Esophagus squamous epithelium (tissue), 4 donors: Measurements from ENCODE around the gene UBAP1L.
A peak's percentile ranks its signal among the peaks of the same experiment; 100 is the strongest.

Experiments
- CTCF ChIP-seq, 6 experiments: fragments of 450-650 bp in 4 of 6; fragments of 200-600 bp in 2 of 6; sonication (generic) in 2 of 6; IDR thresholded peaks; one replicate each; pipeline ENCODE4 v1.5.1; 2016 to 2019; ENCODE audit warnings: antibody characterized with exemption in 6 of 6, mild to moderate bottlenecking in 4 of 6, moderate library complexity in 4 of 6
- POLR2A ChIP-seq, 4 donors: fragments of 450-650 bp; IDR thresholded peaks; one replicate each; pipeline ENCODE4 v1.6.1; 2017; ENCODE audit warnings: antibody characterized with exemption in 4 of 4, mild to moderate bottlenecking in 4 of 4, moderate library complexity in 3 of 4

- TF ChIP-seq CTCF (IDR thresholded peaks at IDR 0.05) = peak in 1 of 6 experiments; percentile 9
- TF ChIP-seq POLR2A (IDR thresholded peaks at IDR 0.05) = no peak
Observed at GRCh38 chr15:65132878-65133547, 18.0 kb upstream of the UBAP1L start.
